Forelimb muscle (tissue), 1 donor: ENCODE results near the gene PGAP2. TPM values are rescaled to one million over a fixed set of nuclear protein-coding genes. Genes with fewer than 3 reads are reported as not detected.

ENCODE experiments used
- DNase-seq: peaks from one replicate; pipeline ENCODE4 v3.0.0-alpha.2; 2013; ENCODE audit warnings: low read depth
- polyA plus RNA-seq: library from polyadenylated mRNA; unstranded; fragments of 120-200 nt; gene quantifications from one replicate; pipeline ENCODE4 v1.2.1, GENCODE V29; 2013; ENCODE audit not compliant: insufficient read length

PGAP2 gene
- polyA plus RNA-seq, 1 donor = 24.7 TPM

DNA sequence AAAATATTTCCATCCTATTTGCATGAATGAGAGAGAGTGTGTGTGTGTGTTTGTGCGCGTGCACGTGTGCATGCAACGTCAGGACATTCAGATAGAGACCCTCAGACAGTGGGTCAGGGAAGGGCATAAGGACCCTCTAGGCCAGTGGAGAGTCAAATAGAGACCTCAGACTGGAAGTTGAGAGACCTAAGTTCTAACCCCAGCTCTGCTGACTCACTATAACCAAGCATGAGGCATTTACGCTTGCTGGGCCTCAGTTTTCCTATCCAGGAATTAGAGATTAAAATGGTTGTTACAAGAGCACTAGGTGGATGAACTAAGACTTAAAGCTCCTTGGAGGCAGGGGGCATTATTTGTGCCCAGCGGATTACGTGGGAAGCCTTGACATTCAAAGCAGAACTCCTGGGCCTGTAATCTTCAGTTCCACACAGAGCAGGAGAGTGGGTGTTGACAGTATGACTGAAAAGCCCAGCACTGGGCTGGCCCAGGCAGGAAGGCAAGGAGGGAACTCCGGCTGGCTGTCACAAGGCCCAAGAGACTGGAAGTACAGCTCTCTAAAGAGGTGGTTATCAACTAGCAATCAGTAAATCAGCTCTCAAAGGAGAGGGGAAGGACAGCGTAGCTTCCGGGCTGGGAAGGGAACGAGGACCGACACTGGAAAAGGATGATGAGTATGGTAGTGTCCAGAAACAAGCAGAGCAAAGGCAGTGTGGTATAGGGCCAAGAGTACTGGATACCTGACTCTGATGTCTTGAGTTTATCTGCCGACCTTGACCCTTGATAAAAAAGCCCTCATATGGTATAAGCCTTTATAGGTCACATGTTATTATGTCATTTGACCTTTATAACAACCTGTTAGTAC is 23.2 kb downstream of the PGAP2 start:
- no peak for DNase-seq

DNA sequence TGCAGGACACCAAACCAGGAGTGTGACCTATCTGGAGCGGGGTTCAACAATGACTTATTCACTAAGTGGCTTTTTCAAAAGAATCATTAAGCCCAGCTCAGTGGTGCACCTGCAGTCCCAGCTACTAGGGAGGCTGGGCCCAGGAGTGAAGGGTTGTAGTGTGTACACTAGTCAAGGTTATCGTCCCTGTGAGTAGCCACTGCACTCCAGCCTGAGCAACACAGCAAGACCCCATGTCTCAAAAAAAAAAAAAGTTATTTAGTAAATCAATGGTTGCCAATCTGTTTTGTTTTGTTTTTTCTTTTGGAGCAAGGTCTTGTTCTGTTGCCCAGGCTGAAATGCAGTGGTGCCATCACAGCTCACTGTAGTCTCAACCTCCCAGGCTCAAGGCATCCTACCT is 24.5 kb downstream of the PGAP2 start:
- no peak for DNase-seq

DNA sequence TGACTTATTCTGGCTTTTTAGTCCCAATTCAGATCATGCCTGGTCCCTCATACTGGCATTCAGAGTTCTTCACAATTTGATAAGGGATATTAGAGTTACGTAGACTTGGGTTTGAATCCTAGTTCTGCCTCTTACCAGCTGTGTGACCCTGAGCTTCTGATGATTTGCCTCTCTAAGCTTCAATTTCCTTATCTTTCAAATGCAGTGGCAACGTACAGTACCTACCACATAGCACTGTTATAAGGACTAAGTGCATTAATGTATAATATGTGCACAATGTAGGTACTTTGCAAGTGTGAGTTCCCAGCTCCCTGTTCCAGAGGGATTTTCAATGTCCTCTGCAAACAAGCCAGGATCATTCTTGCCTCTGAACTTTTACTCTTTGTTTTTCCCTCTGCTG is 25.1 kb downstream of the PGAP2 start:
- no peak for DNase-seq

DNA sequence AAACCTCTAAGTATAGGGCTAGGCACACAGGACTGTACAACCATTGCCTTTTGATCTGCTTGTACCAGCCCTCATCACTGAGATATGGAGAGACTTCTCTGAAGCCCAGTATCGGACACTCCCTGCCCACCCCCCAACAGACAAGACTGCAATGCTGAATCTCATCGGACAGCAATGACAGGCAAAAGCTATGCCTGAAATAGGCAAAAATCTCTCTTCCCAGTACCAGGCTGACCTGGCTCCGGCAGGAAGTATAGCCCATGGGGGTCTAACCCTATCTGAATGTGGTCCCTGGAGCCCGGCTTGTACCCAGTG is 25.9 kb downstream of the PGAP2 start:
- no peak for DNase-seq

DNA sequence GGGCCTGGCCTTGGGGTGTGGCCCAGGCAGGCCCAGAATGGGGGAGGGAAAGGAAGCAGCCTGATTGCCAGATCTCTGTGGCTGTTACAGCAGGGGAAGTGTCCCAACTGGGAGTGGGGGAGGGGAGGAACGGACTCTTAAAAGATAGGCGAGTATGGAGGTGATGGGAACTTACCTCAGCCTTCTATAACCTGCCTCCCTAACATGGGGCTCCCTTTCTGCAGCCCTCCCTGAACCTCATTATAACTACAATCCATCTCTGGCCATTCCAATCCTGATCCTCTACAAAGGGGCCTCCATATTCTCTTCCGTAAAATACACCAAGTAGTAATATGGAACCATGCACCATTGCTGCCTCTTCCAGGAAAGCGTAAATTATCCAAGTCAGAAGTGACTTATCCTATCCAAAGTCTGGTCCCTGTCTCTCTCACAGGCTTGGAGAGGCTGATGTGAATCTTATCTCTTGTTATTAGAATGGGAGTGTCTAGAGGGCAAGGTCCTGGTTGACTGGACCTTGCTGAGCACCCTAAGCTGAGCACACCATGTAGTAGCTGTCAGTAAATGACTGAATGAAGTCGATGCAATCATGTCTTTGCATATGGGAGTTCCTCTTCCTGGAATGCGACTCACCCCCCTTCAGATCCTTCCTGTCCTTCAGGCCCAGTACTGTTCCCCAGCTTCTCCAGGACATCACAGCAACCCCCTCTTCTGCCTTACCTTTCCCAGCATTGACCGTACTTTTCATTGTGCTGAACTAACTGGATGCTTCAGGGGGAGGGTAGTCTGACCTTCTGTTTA is 26.5 kb downstream of the PGAP2 start:
- DNase-seq = no peak

DNA sequence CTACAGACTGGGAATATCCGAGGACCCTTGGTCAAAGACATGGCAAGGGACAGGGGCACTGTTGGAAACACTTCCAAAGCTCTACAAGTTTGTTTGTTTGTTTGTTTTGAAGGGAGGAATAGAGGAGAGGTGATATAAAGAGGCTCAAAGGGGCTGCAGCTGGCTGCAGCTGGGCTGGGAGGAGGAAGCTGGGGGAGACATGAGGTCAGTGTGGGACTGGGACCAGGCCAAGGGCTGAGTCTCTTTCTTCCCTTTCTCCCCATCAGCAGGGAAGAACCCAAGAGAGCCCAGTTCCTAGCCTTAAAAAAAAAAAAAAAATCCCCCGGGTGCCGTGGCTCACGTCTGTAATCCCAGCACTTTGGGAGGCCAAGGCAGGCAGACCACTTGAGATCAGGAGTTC is 27.4 kb downstream of the PGAP2 start:
- no peak for DNase-seq

DNA sequence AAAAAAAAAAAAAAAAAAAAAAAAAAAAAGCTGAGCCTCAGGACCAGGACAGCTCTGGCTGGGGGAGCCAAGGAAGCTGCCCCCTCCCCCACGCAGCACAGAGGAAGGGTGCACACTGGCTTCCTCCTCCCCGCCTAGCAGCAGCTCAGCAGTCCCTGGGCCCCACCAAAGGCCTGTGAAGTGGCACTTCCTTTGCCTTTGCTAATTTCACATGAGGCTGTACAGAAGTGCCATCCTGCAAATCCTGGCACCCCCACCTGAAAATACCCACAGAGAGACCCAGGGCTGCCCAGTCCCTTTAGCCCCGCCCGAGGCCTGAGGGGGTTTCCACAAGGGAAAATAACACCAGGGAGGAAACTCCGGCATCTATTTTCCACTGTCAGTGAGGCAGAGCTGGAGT is 28.5 kb downstream of the PGAP2 start:
- no peak for DNase-seq

DNA sequence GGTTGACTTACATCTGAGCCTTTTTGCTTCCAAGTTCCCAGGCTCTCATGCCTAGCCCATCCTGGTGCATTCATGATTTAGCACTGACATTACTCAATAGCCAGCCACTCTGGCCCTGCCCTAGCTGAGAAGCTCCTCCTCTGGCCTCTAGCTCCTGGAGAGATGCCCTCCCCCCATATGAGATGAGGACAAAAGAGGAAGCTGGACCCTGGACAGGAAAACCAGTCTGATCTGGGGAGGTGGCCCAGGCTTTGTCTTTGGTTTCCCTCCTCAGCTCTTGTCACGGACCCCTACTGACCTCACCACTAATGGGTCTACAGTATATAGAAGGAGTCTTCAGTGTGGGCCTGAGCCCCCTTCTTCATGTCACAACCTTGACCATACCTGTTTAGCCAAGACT is 29.4 kb downstream of the PGAP2 start:
- no peak for DNase-seq

DNA sequence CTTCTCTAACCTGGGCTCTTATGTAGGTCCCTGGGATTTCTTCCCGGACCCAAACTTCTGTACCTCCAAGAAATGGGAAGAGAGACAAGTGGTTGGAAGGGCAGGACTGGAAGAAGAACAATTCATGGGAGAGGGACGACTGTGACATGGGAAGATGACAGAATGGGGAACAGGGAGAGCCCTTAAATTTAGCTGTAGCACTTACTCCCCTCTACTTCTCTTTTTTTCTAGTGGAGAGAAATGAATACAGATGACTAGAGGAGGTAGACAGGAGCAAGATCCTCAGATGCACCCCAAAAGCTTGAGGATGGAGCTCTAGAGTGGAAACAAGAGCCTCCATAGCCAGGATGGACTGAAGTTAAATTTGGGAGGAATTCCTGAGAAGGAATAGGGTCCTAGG is 30.1 kb downstream of the PGAP2 start:
- no peak for DNase-seq

DNA sequence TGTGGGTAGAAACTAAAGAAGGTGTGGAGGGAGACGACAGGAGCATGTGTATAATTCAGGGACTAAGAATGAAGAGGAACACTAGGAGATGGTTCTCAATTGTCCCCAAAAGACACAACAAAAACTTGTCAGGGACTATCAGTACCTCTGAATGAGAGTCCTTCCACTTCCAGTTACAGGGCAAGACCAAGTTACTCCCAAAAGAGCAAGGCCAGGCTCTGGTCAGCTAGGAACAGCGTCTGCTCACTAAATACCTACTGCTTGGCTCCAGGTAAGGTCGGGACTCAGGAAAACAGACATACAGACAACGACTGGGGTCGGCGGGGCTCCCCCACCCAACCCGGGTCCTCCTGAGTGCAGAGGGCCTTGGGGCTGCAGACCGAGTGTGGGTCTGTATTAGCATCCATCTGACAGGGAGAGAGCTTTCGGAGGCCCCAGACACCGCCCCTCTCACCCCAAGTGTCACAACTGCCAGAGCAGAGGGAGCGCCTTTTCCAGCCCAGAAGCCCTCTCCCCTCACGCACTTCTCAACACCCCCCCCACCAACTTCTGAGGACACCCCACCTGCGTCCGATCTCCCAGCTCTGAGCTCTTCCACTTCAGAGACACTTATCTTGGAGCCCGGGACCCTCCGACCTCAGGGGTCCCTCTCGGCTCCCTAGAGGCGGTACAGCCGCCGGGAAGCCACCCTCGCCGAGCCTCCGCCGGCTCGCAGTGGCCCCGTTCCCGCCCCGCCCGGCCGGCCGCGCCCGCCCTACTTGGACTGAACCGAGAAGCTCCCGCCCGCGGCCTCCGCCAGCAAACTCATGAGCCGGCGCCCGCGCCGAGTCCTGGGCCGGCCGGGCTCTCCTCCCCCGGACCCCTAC is 31.9 kb downstream of the PGAP2 start:
- DNase-seq = no peak

DNA sequence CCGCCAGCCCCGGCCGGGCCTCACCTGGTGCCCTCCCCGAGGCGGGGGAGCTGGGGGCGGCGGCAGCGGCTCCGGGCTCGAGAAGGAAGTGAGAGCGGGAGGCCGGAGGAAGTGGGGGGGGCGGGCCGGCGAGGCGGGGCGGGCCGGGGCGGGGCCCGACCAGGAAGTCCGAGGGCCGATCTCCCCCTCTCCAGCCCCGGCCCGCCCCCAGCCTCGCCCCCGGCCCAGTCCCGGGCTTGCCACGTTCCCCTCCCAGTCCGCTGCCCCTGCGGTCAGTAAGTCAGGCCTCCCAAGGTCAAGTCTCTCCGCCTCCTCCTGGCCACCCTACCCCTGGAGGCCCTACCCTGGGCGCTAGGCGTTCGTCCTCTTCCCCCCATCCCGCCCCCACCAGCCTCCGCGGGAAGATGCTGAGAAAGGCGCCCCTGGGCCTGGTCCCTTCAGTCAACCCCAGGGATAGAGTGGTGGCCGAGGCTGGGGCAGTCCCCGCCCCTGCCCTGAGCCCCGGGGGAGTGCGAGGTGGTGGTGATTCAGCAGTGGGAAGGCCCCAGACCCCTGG is 32.6 kb downstream of the PGAP2 start, which contains the start of gene RHOG:
TSS of gene RHOG (minus strand) at position 90 of the 556 bp plus-strand sequence. CDS start 12,821 bp downstream, outside the sequence.
- DNase-seq = no peak

DNA sequence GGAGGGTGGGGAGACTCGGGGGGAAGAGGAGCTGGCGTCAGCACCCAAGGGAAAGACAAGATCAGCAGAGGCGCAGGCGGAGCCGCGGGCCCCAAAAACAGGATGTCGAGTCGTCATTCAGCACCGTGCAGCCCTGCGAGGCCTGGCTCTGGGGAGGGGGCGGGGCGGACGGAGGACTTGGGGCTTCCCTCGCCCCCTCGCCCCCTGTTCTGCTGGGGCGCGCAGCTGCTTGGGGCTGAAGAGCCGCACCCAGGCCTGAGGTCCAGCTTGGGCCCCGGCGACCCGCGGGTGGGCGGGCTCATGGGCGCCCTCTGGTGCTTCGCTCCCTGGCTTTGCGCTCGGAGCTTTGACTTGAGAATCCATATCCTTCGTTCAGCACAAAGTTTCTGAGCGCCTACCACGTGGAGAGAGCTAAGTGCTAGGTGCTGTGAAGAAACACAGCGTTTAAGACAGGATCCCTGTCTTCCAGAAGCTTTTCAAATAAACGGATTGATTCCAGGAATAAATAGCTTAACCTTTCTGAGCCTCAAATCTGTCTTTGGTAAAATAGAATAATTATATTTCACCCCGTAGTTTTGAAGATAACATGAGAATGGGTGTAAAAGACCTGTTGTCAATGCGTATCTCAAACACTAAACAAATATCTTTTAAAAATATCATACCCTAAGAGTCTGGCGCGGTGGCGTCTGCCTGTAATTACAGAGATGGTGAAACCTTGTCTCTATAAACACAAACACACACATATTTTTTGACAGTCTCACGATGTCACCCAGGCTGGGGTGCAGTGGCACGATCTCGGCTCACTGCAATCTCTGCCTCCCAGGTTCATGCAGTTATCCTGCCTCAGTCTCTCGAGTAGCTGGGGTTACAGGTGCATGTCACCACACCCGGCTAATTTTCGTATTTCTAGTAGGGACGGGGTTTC is 33.3 kb downstream of the PGAP2 start:
- DNase-seq = peak; percentile 49

DNA sequence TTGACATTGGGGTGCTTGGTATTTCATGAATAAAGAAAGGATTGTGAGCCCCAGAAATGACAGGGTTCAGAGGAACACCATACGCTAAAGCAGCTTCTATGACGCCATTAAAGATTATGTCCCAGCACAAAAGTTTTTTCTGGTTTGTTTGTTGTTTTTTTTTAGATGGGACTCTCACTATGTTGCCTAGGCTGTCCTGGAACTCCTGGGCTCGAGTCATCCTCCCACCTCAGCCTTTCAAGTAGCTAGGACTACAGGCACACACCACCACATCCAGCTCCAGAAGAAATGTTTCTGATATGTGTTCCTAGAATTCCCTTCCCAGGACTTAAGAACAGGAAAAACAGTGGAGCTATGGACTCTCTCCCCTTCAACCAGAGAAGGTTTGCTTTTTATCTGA is 35.0 kb downstream of the PGAP2 start:
- DNase-seq = no peak

DNA sequence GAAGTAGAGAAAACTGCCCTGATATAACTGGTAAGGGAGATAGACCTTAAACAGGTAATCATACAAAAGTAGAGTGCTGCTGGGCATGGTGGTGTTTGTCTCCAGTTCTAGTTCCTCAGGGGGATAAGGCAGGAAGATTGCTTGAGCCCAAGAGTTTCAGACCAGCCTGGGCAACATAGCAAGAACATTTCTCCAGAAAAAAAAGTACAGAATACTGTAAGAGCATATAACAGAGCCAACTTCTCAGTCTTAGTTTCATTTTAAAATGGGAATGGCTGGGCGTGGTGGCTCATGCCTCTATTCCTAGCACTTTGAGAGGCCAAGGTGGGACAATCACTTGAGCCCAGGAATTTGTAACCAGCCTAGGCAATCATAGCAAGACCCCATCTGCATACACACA is 36.9 kb downstream of the PGAP2 start:
- no peak for DNase-seq

DNA sequence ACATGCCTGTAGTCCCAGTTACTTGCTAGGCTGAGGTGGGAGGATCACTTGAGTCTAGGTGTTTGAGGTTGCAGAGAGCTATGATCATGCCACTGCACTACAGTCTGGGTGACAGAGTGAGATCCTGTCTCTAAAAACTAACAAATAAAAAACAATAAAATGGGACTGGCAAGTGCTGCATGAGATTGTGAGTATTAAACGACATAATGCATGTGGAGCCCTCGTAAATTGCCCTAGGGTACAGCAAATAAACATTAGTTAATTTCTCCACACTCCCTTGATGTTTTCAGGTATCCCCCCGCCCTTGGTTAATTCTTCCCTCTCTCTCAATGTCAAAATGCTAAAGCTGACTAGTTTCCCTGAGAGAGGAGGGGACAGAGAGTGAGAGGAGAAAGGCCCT is 37.3 kb downstream of the PGAP2 start:
- DNase-seq = no peak

DNA sequence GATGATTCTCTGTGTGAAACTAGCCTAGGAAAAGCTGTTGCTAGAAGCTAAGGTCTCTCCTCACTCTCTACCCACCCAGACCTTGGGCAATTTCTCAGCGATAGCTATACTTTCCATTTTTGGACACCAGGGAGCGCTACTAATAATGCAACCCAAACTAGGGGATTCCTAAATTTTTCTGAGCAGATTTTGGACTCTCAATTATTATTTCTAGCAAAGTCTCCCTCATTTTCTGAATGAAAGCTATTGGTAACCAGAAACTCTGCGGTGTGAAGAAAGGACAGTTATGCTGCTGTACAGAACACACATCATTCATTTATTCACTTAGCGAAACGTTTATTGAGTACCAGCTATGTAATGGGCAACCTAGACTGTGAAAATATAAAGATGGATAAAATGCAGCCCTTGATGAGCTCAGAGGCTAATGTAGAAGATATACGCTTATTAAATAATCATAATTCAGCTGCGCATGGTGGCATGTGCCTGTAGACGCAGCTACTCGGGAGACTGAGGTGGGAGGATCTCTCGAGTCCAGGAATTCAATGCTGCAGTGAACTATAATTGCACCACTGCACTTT is 41.0 kb downstream of the PGAP2 start:
- DNase-seq = no peak

DNA sequence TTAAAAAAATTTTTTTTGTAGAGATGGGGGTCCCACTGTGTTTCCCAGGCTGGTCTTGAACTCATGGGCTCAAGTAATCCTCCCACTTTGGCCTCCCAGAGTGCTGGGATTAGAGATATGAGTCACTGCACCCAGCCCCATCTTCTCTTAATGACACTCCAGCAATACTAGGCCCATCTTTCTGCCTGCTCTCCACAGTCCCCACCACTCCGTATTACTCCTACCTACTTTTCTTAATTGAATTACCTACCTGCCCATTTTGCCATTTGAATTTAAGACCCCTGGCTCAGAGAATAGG is 45.1 kb downstream of the PGAP2 start:
- DNase-seq = no peak

DNA sequence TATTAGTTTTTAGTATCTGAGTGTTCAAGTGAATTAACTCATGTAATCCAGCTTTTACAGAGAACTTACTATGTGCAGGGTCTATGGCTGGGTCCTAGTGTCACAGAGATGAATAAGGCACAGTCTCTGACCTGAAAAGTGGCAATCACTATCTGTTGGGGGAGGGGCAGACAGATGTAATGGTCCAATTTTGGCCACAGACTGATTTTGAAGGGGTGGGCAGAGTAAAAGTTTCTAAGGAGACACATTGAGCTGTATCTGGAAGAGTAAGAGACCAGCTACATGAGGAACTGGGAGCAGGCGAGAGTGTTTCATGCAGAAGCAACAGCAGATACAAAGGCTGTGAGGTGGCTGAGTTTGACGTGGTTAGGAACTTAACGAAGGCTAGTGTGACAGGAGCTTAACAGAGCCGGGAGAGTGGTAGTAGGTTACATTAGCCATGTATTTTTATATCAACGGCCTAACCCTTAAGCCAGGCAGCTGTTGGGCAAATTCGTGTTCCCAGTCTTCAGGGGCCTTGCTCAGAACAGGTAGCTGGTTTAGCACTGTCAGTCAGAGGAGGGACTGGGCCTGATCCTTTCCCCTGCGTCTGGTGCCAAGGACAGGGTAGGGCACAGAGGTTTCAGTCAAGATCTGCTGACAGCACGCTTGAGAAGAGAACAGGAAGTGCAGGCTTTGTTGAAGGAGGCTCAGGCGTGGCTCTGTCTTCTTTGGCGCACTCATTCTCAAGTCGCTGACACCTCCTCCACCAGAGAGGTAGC is 45.7 kb downstream of the PGAP2 start:
- no peak for DNase-seq

DNA sequence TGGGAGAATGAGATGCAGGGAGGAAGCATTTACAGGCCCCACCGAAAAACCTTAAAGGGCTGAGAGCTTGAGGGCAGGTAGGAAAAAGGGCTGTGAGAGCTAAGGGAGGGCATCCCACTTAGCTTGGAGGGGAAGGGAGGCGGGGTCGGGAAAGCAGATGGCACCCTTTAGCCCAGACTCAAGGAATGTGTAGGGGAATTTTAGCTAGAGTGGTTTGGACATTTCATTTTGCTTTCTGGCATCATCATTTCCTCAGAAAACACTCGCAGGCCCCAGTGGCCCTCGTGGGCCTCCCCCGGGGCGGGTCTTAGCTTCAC is 46.3 kb downstream of the PGAP2 start:
- DNase-seq = no peak
